ENCODE results near the gene LETM1. TPM values are rescaled to one million over a fixed set of nuclear protein-coding genes. Genes with fewer than 3 reads are reported as not detected.

The LETM1 gene
- total and polyA plus RNA-seq, 2 of the 13 experiments (the other 11 are each of a cell fraction or from before 2014, with no cell fraction given): 9.7 to 41.6 TPM

DNA sequence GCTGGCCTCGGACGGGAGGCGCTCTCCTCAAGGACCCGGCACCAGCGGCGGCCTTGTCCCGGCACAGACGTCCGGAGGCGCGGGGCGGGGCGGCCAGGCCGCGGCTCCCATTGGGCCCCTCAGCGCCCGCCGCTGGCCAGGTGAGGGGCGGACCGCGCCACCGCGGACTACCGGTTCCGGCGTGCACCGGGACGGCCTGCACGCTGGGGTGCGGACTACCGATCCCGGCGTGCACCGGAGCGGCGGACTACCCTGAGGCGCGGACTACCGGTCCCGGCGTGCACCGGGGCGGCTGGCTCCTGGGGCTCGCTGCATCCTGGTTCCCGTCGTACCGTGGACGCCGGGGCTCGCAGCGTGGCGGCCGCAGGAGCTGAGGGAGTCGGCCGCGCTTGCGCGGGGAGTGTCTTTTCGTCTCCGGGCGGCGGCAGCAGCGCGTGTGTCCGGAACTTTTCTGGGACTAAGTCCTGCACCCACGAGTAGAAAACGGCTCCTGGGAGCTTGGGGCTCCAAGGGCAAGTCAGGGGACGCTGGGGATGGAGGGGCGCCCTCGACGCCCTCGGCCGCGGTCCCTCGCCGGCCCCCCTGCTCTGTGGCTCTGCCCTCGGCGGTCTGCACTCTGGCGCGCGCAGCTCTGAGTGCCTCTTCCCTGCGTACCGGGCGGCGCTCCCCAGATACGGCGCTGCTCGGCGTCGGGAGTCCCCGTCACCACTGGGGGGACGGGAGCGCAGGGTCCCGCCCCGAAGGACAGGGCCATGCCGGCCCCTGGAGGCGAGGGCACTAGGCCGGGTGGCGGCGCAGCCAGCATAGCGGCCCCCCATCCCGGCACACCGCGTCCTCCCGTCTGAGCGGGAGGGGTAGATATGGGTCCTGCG, at the start of gene LETM1 (continued):
- TF ChIP-seq RARG (CRISPR knock-in tag; IDR thresholded peaks at IDR 0.05; ENCODE audit: low read depth): no peak
- no peak for TF ChIP-seq AKNA (CRISPR knock-in tag; IDR thresholded peaks at IDR 0.05; ENCODE audit: borderline replicate concordance)
- TF ChIP-seq, protein P1, sequence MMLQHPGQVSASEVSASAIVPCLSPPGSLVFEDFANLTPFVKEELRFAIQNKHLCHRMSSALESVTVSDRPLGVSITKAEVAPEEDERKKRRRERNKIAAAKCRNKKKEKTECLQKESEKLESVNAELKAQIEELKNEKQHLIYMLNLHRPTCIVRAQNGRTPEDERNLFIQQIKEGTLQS (CRISPR knock-in tag; IDR thresholded peaks at IDR 0.05): no peak
- peak; percentile 93 for TF ChIP-seq ZFX (CRISPR knock-in tag; IDR thresholded peaks at IDR 0.05; ENCODE audit: low read depth)
- no peak for TF ChIP-seq REST (IDR thresholded peaks at IDR 0.05; ENCODE audit: borderline replicate concordance in 1 of 2, low read depth in 1 of 2, low read length in 2 of 2)
- no peak for TF ChIP-seq FOXM1 (CRISPR knock-in tag; IDR thresholded peaks at IDR 0.05)
- peak; percentile 61; the same call in 1 of the 2 replicates for TF ChIP-seq ZSCAN5A (CRISPR knock-in tag; IDR thresholded peaks at IDR 0.05; ENCODE audit: borderline replicate concordance)
- TF ChIP-seq ZBTB7A (CRISPR knock-in tag; IDR thresholded peaks at IDR 0.05): peak; percentile 44; the same call in 1 of the 2 replicates
- TF ChIP-seq, protein P2, sequence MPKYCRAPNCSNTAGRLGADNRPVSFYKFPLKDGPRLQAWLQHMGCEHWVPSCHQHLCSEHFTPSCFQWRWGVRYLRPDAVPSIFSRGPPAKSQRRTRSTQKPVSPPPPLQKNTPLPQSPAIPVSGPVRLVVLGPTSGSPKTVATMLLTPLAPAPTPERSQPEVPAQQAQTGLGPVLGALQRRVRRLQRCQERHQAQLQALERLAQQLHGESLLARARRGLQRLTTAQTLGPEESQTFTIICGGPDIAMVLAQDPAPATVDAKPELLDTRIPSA (CRISPR knock-in tag; IDR thresholded peaks at IDR 0.05; ENCODE audit: borderline replicate concordance): no peak
- no peak for TF ChIP-seq JUND (CRISPR knock-in tag; IDR thresholded peaks at IDR 0.05)
- peak; percentile 73 for TF ChIP-seq ZNF18 (CRISPR knock-in tag; IDR thresholded peaks at IDR 0.05; ENCODE audit: insufficient replicate concordance)
- TF ChIP-seq ZZZ3 (CRISPR knock-in tag; IDR thresholded peaks at IDR 0.05; ENCODE audit: borderline replicate concordance): no peak; the same call in 1 of the 2 replicates
- no peak for TF ChIP-seq ZNF329 (CRISPR knock-in tag; IDR thresholded peaks at IDR 0.05; ENCODE audit: low read depth)
- TF ChIP-seq ZNF773 (CRISPR knock-in tag; IDR thresholded peaks at IDR 0.05; ENCODE audit: borderline replicate concordance): no peak
